ENCODE results near the gene MEX3D.
A peak's percentile ranks its signal among the peaks of the same experiment; 100 is the strongest.

Gene MEX3D

DNA sequence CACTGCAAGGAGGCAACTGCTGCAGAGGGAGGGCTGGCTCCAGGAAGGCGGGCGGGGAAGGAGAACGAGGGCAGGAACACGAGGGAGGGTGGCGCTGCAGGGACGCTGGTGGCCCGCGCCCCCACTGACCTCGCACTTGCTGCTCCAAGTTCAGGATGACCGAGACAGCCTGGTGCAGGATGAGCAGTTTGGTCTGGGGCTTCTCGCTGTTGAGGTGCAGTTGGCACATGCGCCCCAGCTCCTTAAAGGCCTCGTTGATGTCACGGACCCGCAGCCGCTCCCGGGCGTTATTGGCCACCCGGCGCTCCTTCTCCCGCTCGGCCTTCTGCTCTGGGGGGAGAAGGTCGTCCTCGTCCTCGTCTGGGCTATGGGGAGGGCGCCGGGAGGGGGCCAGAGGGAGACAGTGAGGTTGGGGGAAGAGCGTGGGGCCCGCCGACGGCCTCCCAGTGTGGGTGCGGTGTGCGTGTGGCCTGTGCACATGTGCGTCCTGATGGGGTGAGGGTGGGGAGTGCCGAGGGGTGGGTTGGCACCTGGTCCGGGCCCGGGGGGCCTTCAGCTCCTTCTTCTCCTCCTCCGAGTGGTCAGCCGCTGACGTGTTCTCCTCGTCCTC lies 47.1 kb upstream of the MEX3D start:
- peaks cover 63% of the 10 kb centered on the region for H4K20me1 ChIP-seq (ENCODE audit: insufficient read depth, low read length)
- DNase-seq (no peak), ATAC-seq (ENCODE audit: insufficient read depth, low read depth) (no peak)
- no peaks in the 10 kb centered on the region for H3K4me1 ChIP-seq (ENCODE audit: insufficient read depth, low read length)
- no peak overlapping the region for H3K9ac ChIP-seq (ENCODE audit: low read depth, low read length)
- no peak overlapping the region for H3K27ac ChIP-seq (ENCODE audit: low read length)
- TF ChIP-seq, protein P1, sequence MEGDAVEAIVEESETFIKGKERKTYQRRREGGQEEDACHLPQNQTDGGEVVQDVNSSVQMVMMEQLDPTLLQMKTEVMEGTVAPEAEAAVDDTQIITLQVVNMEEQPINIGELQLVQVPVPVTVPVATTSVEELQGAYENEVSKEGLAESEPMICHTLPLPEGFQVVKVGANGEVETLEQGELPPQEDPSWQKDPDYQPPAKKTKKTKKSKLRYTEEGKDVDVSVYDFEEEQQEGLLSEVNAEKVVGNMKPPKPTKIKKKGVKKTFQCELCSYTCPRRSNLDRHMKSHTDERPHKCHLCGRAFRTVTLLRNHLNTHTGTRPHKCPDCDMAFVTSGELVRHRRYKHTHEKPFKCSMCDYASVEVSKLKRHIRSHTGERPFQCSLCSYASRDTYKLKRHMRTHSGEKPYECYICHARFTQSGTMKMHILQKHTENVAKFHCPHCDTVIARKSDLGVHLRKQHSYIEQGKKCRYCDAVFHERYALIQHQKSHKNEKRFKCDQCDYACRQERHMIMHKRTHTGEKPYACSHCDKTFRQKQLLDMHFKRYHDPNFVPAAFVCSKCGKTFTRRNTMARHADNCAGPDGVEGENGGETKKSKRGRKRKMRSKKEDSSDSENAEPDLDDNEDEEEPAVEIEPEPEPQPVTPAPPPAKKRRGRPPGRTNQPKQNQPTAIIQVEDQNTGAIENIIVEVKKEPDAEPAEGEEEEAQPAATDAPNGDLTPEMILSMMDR (IDR thresholded peaks at IDR 0.05; ENCODE audit: borderline replicate concordance, extremely low read depth, low read length, poor library complexity, severe bottlenecking), result no peak
- no peak for TF ChIP-seq EZH2 (IDR thresholded peaks at IDR 0.05; ENCODE audit: borderline replicate concordance, low read depth, low read length, severe bottlenecking)
- H3K4me3 ChIP-seq (ENCODE audit: low read depth in 1 of 2, low read length in 2 of 2), result no peak overlapping the region
- H3K79me2 ChIP-seq (ENCODE audit: insufficient read depth, low read length), result peaks cover 23% of the 10 kb centered on the region
- H3K27me3 ChIP-seq (ENCODE audit: insufficient read depth, low read length, poor library complexity), result no peaks in the 10 kb centered on the region
- H2AFZ ChIP-seq (ENCODE audit: low read depth, low read length), result no peak overlapping the region
- no peaks in the 10 kb centered on the region for H3K9me3 ChIP-seq (ENCODE audit: insufficient read depth, low read length, severe bottlenecking)
- no peak overlapping the region for H3K4me2 ChIP-seq (ENCODE audit: insufficient read depth, low read length)
- peaks cover 96% of the 10 kb centered on the region for H3K36me3 ChIP-seq (ENCODE audit: insufficient read depth, low read length)

DNA sequence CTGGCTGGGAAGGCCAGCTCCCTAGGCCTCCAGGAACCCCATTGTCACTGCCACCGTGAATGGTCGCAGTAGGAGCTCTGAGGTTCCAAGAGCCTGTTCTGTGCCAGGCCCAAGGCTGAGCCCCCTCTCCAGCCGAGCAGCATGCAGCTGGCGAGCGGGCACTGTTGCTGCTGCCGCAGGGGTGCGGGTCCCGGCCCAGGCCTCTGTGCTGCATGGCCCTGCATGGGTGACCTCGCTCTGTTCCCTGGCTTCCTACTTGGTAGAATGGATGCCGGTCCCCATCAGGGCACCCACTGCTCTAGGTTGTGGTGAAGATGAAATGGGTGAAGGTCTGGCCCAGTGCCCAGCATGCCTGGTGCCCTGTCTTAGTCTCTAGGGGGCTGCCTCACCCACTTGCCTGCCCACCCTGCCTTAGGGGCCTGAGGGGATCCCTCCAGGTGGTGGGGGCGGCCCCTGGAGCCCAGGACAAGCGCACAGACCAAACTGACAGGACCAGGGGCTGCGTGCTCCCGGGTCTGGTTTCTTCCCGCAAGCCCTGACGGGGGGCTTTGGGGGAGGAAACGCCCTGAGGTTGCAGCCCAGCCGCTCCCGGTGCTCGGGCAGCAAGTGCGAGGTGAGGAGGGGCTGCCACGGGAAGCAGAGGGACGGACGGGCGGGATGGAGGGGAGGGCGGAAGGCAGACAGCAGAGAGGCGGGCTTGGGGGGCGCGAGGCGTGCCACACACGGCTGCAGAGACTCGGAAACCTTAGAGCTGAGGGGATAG lies 45.9 kb upstream of the MEX3D start:
- Histone ChIP-seq H3K27ac (ENCODE audit: low read length) (no peak overlapping the region), H3K4me2 (ENCODE audit: insufficient read depth, low read length) (no peak overlapping the region), H3K79me2 (ENCODE audit: insufficient read depth, low read length) (peaks cover 18% of the 10 kb centered on the region), H2AFZ (ENCODE audit: low read depth, low read length) (no peak overlapping the region), H3K9ac (ENCODE audit: low read depth, low read length) (no peak overlapping the region), H4K20me1 (ENCODE audit: insufficient read depth, low read length) (peaks cover 56% of the 10 kb centered on the region), H3K9me3 (ENCODE audit: insufficient read depth, low read length, severe bottlenecking) (no peaks in the 10 kb centered on the region), H3K36me3 (ENCODE audit: insufficient read depth, low read length) (peaks cover 93% of the 10 kb centered on the region), H3K4me1 (ENCODE audit: insufficient read depth, low read length) (no peaks in the 10 kb centered on the region), H3K27me3 (ENCODE audit: insufficient read depth, low read length, poor library complexity) (no peaks in the 10 kb centered on the region), H3K4me3 (ENCODE audit: low read depth in 1 of 2, low read length in 2 of 2) (no peak overlapping the region)
- ATAC-seq (ENCODE audit: insufficient read depth, low read depth) (no peak), DNase-seq (no peak)
- TF ChIP-seq, protein P1 (IDR thresholded peaks at IDR 0.05; ENCODE audit: borderline replicate concordance, extremely low read depth, low read length, poor library complexity, severe bottlenecking), result no peak
- no peak for TF ChIP-seq EZH2 (IDR thresholded peaks at IDR 0.05; ENCODE audit: borderline replicate concordance, low read depth, low read length, severe bottlenecking)

DNA sequence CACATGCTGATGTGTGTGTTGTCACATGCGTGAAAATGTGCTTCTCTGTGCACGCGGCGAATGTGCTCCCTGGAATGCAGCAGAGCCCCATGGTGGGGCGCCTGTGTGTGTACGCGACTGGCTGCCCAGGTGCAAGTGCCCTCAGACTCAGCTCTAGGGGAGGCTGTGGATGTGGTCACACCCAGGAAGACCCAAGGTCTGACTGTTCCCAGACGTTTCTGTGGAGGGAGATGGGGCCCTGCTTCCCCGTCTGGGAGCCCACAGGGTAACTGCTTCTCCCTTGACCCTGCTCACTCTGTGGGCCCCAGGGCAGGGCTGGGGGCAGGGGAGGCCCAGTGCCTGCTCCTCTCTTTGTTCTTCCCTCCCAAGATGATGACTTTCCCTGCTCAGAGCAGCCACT lies 45.0 kb upstream of the MEX3D start:
- Histone ChIP-seq H3K9me3 (ENCODE audit: insufficient read depth, low read length, severe bottlenecking) (no peaks in the 10 kb centered on the region), H3K9ac (ENCODE audit: low read depth, low read length) (no peak overlapping the region), H3K4me1 (ENCODE audit: insufficient read depth, low read length) (no peaks in the 10 kb centered on the region), H2AFZ (ENCODE audit: low read depth, low read length) (no peak overlapping the region), H3K79me2 (ENCODE audit: insufficient read depth, low read length) (peaks cover 11% of the 10 kb centered on the region), H3K36me3 (ENCODE audit: insufficient read depth, low read length) (peaks cover 85% of the 10 kb centered on the region), H3K4me2 (ENCODE audit: insufficient read depth, low read length) (no peak overlapping the region), H3K27ac (ENCODE audit: low read length) (no peak overlapping the region), H4K20me1 (ENCODE audit: insufficient read depth, low read length) (peaks cover 47% of the 10 kb centered on the region), H3K4me3 (ENCODE audit: low read depth in 1 of 2, low read length in 2 of 2) (no peak overlapping the region), H3K27me3 (ENCODE audit: insufficient read depth, low read length, poor library complexity) (no peaks in the 10 kb centered on the region)
- DNase-seq (no peak), ATAC-seq (ENCODE audit: insufficient read depth, low read depth) (0 out of 3 replicates have a peak, but pooled peaks have one; percentile 11)
- TF ChIP-seq EZH2 (IDR thresholded peaks at IDR 0.05; ENCODE audit: borderline replicate concordance, low read depth, low read length, severe bottlenecking), result no peak
- TF ChIP-seq, protein P1 (IDR thresholded peaks at IDR 0.05; ENCODE audit: borderline replicate concordance, extremely low read depth, low read length, poor library complexity, severe bottlenecking), result no peak
